D721Med (cell line): Measurements from ENCODE around the gene RAB29.
"Not testable (repeated sequence)": the region's sequence is repeated elsewhere in the genome, so short reads cannot be mapped to it uniquely, and the experiment has no call there.

Experiments used
- DNase-seq: peaks from one replicate; pipeline ENCODE4 v3.0.0; 2011; ENCODE audit warnings: low spot score; ENCODE audit not compliant: insufficient read length
- FAIRE-seq: peaks from 2 replicates; lab custom pipeline; 2011; peaks lifted over from hg19 to GRCh38; lab: Jason Lieb, UNC
- TF ChIP-seq, protein P1 (sequence below): IDR thresholded peaks from 2 replicates; pipeline ENCODE4 v1.5.1; 2012; ENCODE audit warnings: mild to moderate bottlenecking, control low read depth; ENCODE audit not compliant: insufficient read depth; ENCODE audit errors: missing control alignments

RAB29 gene

GRCh38 chr1:205725514-205725913 is 49.8 kb downstream of the RAB29 start:
- FAIRE-seq (peak; percentile 38), DNase-seq (no peak)
- TF ChIP-seq, protein P1, sequence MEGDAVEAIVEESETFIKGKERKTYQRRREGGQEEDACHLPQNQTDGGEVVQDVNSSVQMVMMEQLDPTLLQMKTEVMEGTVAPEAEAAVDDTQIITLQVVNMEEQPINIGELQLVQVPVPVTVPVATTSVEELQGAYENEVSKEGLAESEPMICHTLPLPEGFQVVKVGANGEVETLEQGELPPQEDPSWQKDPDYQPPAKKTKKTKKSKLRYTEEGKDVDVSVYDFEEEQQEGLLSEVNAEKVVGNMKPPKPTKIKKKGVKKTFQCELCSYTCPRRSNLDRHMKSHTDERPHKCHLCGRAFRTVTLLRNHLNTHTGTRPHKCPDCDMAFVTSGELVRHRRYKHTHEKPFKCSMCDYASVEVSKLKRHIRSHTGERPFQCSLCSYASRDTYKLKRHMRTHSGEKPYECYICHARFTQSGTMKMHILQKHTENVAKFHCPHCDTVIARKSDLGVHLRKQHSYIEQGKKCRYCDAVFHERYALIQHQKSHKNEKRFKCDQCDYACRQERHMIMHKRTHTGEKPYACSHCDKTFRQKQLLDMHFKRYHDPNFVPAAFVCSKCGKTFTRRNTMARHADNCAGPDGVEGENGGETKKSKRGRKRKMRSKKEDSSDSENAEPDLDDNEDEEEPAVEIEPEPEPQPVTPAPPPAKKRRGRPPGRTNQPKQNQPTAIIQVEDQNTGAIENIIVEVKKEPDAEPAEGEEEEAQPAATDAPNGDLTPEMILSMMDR: no peak

DNA sequence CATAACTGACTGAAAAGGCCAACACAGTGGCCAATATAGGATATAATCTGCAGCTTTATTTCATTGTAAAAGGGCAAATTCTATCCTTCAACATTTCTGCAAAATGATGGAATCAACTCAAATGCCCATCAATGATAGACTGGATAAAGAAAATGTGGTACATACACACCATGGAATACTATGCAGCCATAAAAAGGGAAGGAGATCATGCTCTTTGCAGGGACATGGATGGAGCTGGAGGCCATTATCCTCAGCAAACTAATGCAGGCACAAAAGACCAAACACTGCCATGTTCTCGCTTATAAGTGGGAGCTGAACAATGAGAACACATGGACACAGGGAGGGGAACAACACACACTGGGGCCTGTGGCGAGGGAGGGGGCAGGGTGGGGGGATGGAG is 54.5 kb downstream of the RAB29 start:
- FAIRE-seq, DNase-seq: not testable (repeated sequence)

GRCh38 chr1:205719762-205720161 is 55.5 kb downstream of the RAB29 start:
- DNase-seq: no peak
- peak; percentile 38 for FAIRE-seq

DNA sequence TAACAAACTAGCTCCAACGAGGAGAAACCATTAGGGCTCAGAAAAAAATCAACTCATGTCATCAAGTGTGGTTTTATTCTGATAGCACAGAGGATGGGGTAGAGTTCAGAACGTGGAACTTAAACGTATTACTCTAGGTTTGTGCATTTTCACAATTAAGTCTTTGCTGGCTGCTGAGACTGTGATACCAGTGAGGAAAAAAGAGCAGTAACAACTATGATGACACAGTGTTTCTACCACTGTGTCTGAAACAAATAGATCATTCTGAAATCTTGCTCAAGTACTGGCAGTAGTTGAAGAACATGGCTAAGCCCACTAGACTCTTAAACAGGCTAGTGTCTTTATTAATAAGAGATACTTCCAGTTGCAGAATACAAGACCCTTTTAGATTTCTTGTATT is 56.3 kb downstream of the RAB29 start:
- no peak for FAIRE-seq
- no peak for DNase-seq
- TF ChIP-seq, protein P1: no peak

More at GRCh38 chr1:205719762-205720161, 55.5 kb downstream of the RAB29 start:
- TF ChIP-seq, protein P1: no peak
